Measurements from ENCODE around the gene FYB2.

DNA sequence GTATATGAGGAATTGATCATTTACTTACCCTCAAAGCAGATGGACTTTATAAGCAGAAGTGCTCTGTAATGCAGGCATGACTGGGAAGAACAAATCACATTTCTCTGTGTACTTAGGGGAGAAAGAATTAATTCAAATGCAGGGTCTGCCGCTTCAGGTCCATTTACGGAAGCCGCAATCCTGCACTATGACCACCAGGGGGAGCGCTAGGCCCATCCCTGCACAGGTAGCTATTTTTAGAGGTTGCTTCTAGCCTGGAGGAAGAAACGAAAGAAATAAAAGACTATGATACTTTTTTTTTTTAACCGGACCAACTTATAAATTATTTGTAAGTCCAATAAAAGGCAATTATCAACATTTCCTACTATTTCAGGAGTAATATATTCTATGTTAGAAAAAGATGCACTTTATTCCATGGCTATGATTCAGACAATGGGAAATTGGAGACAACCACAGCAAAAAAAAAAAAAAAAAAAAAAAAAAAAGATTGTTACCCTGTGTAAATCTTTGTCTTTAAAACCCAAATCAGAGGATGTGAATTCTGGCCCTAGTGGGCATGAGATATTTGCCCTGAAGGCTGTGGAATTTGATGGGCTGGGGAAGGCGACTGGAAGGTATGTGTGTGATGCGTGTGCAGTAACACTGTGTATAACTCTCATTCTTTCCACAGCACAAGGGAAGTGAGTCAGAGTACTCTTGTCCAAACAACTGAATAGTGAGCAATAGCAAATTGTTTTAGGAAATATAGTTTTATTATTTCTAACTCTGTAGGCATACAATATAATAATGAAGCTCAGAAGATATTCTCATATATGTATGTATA, 12.9 kb upstream of the FYB2 start:
- TF ChIP-seq CREM (CRISPR knock-in tag; IDR thresholded peaks at IDR 0.05) (no peak), ELF4 (CRISPR knock-in tag; IDR thresholded peaks at IDR 0.05; ENCODE audit: low read depth) (no peak), CTCF (IDR thresholded peaks at IDR 0.05) (peak; percentile 93), ZNF232 (CRISPR knock-in tag; IDR thresholded peaks at IDR 0.05) (no peak), CREB1 (CRISPR knock-in tag; IDR thresholded peaks at IDR 0.05) (no peak)
- TF ChIP-seq, protein P1, sequence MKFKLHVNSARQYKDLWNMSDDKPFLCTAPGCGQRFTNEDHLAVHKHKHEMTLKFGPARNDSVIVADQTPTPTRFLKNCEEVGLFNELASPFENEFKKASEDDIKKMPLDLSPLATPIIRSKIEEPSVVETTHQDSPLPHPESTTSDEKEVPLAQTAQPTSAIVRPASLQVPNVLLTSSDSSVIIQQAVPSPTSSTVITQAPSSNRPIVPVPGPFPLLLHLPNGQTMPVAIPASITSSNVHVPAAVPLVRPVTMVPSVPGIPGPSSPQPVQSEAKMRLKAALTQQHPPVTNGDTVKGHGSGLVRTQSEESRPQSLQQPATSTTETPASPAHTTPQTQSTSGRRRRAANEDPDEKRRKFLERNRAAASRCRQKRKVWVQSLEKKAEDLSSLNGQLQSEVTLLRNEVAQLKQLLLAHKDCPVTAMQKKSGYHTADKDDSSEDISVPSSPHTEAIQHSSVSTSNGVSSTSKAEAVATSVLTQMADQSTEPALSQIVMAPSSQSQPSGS (CRISPR knock-in tag; IDR thresholded peaks at IDR 0.05; ENCODE audit: borderline replicate concordance, low read depth): no peak
- TF ChIP-seq, protein P2, sequence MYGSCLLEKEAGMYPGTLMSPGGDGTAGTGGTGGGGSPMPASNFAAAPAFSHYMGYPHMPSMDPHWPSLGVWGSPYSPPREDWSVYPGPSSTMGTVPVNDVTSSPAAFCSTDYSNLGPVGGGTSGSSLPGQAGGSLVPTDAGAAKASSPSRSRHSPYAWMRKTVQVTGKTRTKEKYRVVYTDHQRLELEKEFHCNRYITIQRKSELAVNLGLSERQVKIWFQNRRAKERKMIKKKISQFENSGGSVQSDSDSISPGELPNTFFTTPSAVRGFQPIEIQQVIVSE (CRISPR knock-in tag; IDR thresholded peaks at IDR 0.05; ENCODE audit: borderline replicate concordance): no peak
